ENCODE results near the gene LSR.

GRCh38 chr19:35309481-35310279 lies 60.9 kb downstream of the LSR start:
- no peak for TF ChIP-seq POLR2A (IDR thresholded peaks at IDR 0.05)
- TF ChIP-seq, protein P1, sequence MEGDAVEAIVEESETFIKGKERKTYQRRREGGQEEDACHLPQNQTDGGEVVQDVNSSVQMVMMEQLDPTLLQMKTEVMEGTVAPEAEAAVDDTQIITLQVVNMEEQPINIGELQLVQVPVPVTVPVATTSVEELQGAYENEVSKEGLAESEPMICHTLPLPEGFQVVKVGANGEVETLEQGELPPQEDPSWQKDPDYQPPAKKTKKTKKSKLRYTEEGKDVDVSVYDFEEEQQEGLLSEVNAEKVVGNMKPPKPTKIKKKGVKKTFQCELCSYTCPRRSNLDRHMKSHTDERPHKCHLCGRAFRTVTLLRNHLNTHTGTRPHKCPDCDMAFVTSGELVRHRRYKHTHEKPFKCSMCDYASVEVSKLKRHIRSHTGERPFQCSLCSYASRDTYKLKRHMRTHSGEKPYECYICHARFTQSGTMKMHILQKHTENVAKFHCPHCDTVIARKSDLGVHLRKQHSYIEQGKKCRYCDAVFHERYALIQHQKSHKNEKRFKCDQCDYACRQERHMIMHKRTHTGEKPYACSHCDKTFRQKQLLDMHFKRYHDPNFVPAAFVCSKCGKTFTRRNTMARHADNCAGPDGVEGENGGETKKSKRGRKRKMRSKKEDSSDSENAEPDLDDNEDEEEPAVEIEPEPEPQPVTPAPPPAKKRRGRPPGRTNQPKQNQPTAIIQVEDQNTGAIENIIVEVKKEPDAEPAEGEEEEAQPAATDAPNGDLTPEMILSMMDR (IDR thresholded peaks at IDR 0.05) = no peak
